ENCODE data around the gene YIPF4. TPM values are rescaled to one million over a fixed set of nuclear protein-coding genes. Genes with fewer than 3 reads are reported as not detected.
A peak's percentile ranks its signal among the peaks of the same experiment; 100 is the strongest.
"Not testable (repeated sequence)": the region's sequence is repeated elsewhere in the genome, so short reads cannot be mapped to it uniquely, and the experiment has no call there.

Gene YIPF4
- polyA plus RNA-seq, 2 of the 4 experiments (the other 2 are of a cell fraction) = 31.4 to 54.1 TPM

DNA sequence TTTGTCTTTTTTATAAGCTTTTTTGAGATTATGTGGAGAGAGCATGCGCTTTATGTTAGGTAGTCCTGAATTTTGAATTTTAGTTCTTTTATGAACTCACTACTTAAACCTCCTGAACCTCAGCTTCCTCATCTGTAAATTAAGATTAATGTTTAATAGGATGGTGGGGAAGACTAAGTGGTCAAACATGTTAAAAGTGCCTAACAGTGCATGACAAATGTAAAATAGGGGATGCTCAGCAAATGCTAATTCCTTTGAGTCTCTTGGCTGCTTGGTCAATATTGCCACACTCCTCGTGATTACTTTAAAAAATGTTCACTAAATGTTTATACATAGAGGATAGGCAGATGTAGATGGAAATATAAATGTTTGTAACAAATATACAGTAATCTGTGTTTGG is 85.9 kb downstream of the YIPF4 start:
- no peak overlapping the region for H3K4me3 ChIP-seq
- ChIA-PET POLR2A (no interaction called here), CTCF (no interaction called here)
- H3K4me2 ChIP-seq = peak overlapping the region; percentile 34
- TF ChIP-seq PHF8 (IDR thresholded peaks at IDR 0.05; ENCODE audit: borderline replicate concordance, low read depth) (no peak), HEYL (CRISPR knock-in tag; IDR thresholded peaks at IDR 0.05) (0 out of 2 replicates have a peak, but pooled peaks have one; percentile 32)
- TF ChIP-seq, protein P1, sequence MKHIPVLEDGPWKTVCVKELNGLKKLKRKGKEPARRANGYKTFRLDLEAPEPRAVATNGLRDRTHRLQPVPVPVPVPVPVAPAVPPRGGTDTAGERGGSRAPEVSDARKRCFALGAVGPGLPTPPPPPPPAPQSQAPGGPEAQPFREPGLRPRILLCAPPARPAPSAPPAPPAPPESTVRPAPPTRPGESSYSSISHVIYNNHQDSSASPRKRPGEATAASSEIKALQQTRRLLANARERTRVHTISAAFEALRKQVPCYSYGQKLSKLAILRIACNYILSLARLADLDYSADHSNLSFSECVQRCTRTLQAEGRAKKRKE (CRISPR knock-in tag; IDR thresholded peaks at IDR 0.05; ENCODE audit: low read depth) = no peak
- FAIRE-seq = no peak
- ATAC-seq = no peak
- H3K27ac ChIP-seq = no peak overlapping the region
- DNase-seq (ENCODE audit: low read depth in 1 of 2, low spot score in 1 of 2) = no peak
- no peaks in the 10 kb centered on the region for H3K9me3 ChIP-seq
- WGBS (ENCODE audit: missing lambda C conversion rate) = 70% methylated on average over 2 of the region's 2 CpGs
- H3K4me1 ChIP-seq = peaks cover 42% of the 10 kb centered on the region

DNA sequence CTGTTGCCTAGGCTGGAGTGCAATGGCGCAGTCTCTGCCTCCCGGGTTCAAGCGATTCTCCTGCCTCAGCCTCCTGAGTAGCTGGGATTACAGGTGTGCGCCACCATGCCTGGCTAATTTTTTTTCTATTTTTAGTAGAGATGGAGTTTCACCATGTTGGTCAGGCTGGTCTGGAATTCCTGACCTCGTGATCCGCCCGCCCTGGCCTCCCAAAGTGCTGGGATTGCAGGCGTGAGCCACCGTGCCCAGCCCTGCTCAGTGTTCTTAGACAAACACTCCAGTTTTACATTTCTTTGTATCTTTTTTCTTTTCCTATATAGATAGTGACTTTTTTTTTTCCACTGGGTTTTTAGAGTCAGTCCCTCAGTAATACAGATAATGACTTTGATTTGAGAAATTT is 86.6 kb downstream of the YIPF4 start:
- 90% methylated on average over 9 of the region's 9 CpGs for WGBS (ENCODE audit: missing lambda C conversion rate)
- CTCF ChIA-PET = interaction anchor here (0.7 kb wide), 1 partner anchor 31 kb away, joined by 3 read pairs; no protein-coding TSS in a partner anchor
- H3K4me2 ChIP-seq; H3K27ac ChIP-seq; DNase-seq (ENCODE audit: low read depth in 1 of 2, low spot score in 1 of 2); POLR2A ChIA-PET; ATAC-seq; H3K4me3 ChIP-seq; H3K9me3 ChIP-seq; FAIRE-seq: not testable (repeated sequence)
- H3K4me1 ChIP-seq = peaks cover 36% of the 10 kb centered on the region

DNA sequence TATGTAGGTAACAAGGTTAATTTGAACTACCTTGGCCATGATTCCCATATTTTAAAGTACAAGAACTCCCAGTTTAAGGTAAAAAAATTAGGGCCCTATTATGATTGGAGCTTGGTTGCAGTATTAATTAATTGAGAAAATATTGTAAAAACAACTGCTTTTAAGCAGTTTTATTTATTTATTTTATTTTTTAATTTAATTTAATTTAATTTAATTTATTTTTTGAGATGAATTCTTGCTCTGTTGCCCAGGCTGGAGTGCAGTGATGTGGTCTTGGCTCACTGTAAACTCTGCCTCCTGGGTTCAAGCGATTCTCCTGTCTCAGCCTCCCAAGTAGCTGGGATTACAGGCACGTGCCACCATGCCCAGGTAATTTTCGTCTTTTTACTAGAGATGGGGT is 88.0 kb downstream of the YIPF4 start:
- H3K27ac ChIP-seq; H3K9me3 ChIP-seq; DNase-seq (ENCODE audit: low read depth in 1 of 2, low spot score in 1 of 2); H3K4me2 ChIP-seq; ATAC-seq; H3K4me3 ChIP-seq; CTCF ChIA-PET; FAIRE-seq: not testable (repeated sequence)
- 95% methylated on average over 3 of the region's 3 CpGs for WGBS (ENCODE audit: missing lambda C conversion rate)
- H3K4me1 ChIP-seq = peaks cover 22% of the 10 kb centered on the region
- POLR2A ChIA-PET = interaction anchor here (0.6 kb wide), 1 partner anchor 9 kb away, joined by 3 read pairs; no protein-coding TSS in a partner anchor

Other genes starting within 250 kb of the YIPF4 start
- gene DPY30, start 238.1 kb upstream of the YIPF4 start, polyA plus RNA-seq (2011; rRNA removed) = 176 and 239 TPM in 2 replicates
- 142 to 155 TPM (median 153 TPM) in 3 replicates for gene DPY30, start 238.1 kb upstream of the YIPF4 start, polyA plus RNA-seq (2017; fragmentation: RNase III; extraction: RNeasy Plus Mini Kit Qiagen cat#74134 plus additional on column Dnase treatment)
- 31.1 and 36.3 TPM in 2 replicates for gene SPAST, start 214.3 kb upstream of the YIPF4 start, polyA plus RNA-seq (2011; rRNA removed)
- 18.3 to 19.1 TPM (median 18.7 TPM) in 3 replicates for gene SPAST, start 214.3 kb upstream of the YIPF4 start, polyA plus RNA-seq (2017; fragmentation: RNase III; extraction: RNeasy Plus Mini Kit Qiagen cat#74134 plus additional on column Dnase treatment)
- gene SLC30A6, start 112.0 kb upstream of the YIPF4 start, polyA plus RNA-seq (2011; rRNA removed) = 54.0 and 69.5 TPM in 2 replicates
- gene SLC30A6, start 112.0 kb upstream of the YIPF4 start, polyA plus RNA-seq (2017; fragmentation: RNase III; extraction: RNeasy Plus Mini Kit Qiagen cat#74134 plus additional on column Dnase treatment) = 22.7 to 23.3 TPM (median 23.1 TPM) in 3 replicates
- gene NLRC4, start 13.0 kb upstream of the YIPF4 start, polyA plus RNA-seq (2011; rRNA removed) = 0.01 TPM in 1 of 2 replicates, not detected in the other
- gene NLRC4, start 13.0 kb upstream of the YIPF4 start, polyA plus RNA-seq (2017; fragmentation: RNase III; extraction: RNeasy Plus Mini Kit Qiagen cat#74134 plus additional on column Dnase treatment) = not detected in 3 replicates
- 111 and 161 TPM in 2 replicates for gene BIRC6, start 79.1 kb downstream of the YIPF4 start, polyA plus RNA-seq (2011; rRNA removed)
- 20.3 to 21.9 TPM (median 21.0 TPM) in 3 replicates for gene BIRC6, start 79.1 kb downstream of the YIPF4 start, polyA plus RNA-seq (2017; fragmentation: RNase III; extraction: RNeasy Plus Mini Kit Qiagen cat#74134 plus additional on column Dnase treatment)